B cell (primary cell): ENCODE measurements around the gene TNFRSF13B. TPM values are rescaled to one million over a fixed set of nuclear protein-coding genes. Genes with fewer than 3 reads are reported as not detected.

ENCODE experiments used
- ATAC-seq: fragments of 200-7000 bp; cut with Tn5 transposase; one replicate; pipeline ENCODE4 v1.10.0; 2021; ENCODE audit warnings: low read depth, mild to moderate bottlenecking, moderate number of reproducible peaks, moderate library complexity
- CTCF ChIA-PET: fragments of 350-600 bp; sonication (Branson Sonifier 250); formaldehyde crosslinking; loops from one replicate; lab custom pipeline; 2021; ENCODE audit warnings: antibody characterized with exemption, inconsistent platforms; lab: Charles Lee
- POLR2A ChIA-PET: fragments of 350-600 bp; sonication (Branson Sonifier 250); formaldehyde crosslinking; loops from one replicate; lab custom pipeline; 2021; ENCODE audit warnings: antibody characterized with exemption; lab: Charles Lee
- DNase-seq: peaks from one replicate; pipeline ENCODE4 v3.0.0; 2013
- H2AFZ ChIP-seq: 2 replicates; pipeline ENCODE4 v1.6.1; 2012; ENCODE audit warnings: mild to moderate bottlenecking, low read depth, low read length; ENCODE audit not compliant: insufficient read depth, poor library complexity, severe bottlenecking
- H3K27ac ChIP-seq, 2 donors: 1 replicate in 1 of 2; 2 replicates in 1 of 2; pipeline ENCODE4 v1.5.1; 2012 to 2013; ENCODE audit warnings: low read length in 2 of 2, mild to moderate bottlenecking in 2 of 2, moderate library complexity in 1 of 2
- H3K27me3 ChIP-seq, 4 experiments: fragments of 200-600 bp in 1 of 4; sonication (generic) in 1 of 4; replicated peaks in 1 of 4; 1 replicate in 2 of 4; 2 replicates in 2 of 4; pipeline versions ENCODE4 v1.6.1 to v1.7.0; 2013 to 2016; ENCODE audit warnings: low read length in 3 of 4, mild to moderate bottlenecking in 2 of 4, mixed read lengths in 1 of 4, moderate library complexity in 1 of 4; ENCODE audit not compliant: insufficient read depth in 4 of 4, control insufficient read depth in 3 of 4; ENCODE audit errors: control extremely low read depth in 1 of 4
- H3K36me3 ChIP-seq, 2 experiments: replicated peaks in 1 of 2; 1 replicate in 1 of 2; 2 replicates in 1 of 2; pipeline versions ENCODE4 v1.6.1 to v1.7.1; 2013; ENCODE audit warnings: low read length in 1 of 2; ENCODE audit not compliant: insufficient read depth in 2 of 2, control insufficient read depth in 1 of 2; ENCODE audit errors: control extremely low read depth in 1 of 2, extremely low read depth in 1 of 2
- H3K4me1 ChIP-seq, 2 donors: fragments of 200-600 bp in 1 of 2; sonication (generic) in 1 of 2; 1 replicate in 1 of 2; 2 replicates in 1 of 2; pipeline versions ENCODE4 v1.5.1 to v1.6.1; 2013 to 2017; ENCODE audit warnings: low read length in 2 of 2; ENCODE audit not compliant: control insufficient read depth in 2 of 2, insufficient read depth in 2 of 2
- H3K4me2 ChIP-seq: replicated peaks from 2 replicates; pipeline ENCODE3; 2012; ENCODE audit warnings: mild to moderate bottlenecking, low read depth, low read length; ENCODE audit not compliant: poor library complexity, severe bottlenecking
- H3K4me3 ChIP-seq, 5 experiments: fragments of 200-600 bp in 1 of 5; sonication (generic) in 1 of 5; 1 replicate in 3 of 5; 2 replicates in 2 of 5; pipeline versions ENCODE4 v1.5.1 to v1.7.0; 2011 to 2016; ENCODE audit warnings: low read length in 4 of 5, mild to moderate bottlenecking in 4 of 5, low read depth in 2 of 5, control low read depth in 1 of 5, moderate library complexity in 1 of 5; ENCODE audit not compliant: insufficient read depth in 1 of 5; ENCODE audit errors: control extremely low read depth in 1 of 5, extremely low read depth in 1 of 5
- H3K79me2 ChIP-seq: fragments of 200-600 bp; sonication (generic); one replicate; pipeline ENCODE4 v1.6.0; 2016; ENCODE audit warnings: low read length; ENCODE audit not compliant: control insufficient read depth, insufficient read depth
- H3K9ac ChIP-seq: fragments of 200-600 bp; sonication (generic); 2 replicates; pipeline ENCODE4 v1.6.1; 2017; ENCODE audit warnings: mild to moderate bottlenecking, low read length, moderate library complexity
- H3K9me3 ChIP-seq, 3 donors: one replicate each; pipeline versions ENCODE4 v1.6.1 to v1.7.1; 2013; ENCODE audit warnings: low read length in 2 of 3; ENCODE audit not compliant: control insufficient read depth in 2 of 3, insufficient read depth in 1 of 3; ENCODE audit errors: control extremely low read depth in 1 of 3
- H4K20me1 ChIP-seq: 2 replicates; pipeline ENCODE4 v1.6.0; 2012; ENCODE audit warnings: mild to moderate bottlenecking, low read length; ENCODE audit not compliant: insufficient read depth, control insufficient read depth, poor library complexity, severe bottlenecking
- H3K27ac Mint-ChIP-seq: one replicate; pipeline ENCODE4 v1.8.0; 2021; ENCODE audit warnings: mixed read lengths
- H3K27me3 Mint-ChIP-seq: one replicate; pipeline ENCODE4 v1.8.0; 2021; ENCODE audit warnings: mixed read lengths
- H3K4me1 Mint-ChIP-seq: one replicate; pipeline ENCODE4 v1.8.0; 2021; ENCODE audit warnings: mixed read lengths
- H3K4me3 Mint-ChIP-seq: one replicate; pipeline ENCODE4 v1.8.0; 2021; ENCODE audit warnings: mixed read lengths
- H3K9me3 Mint-ChIP-seq: one replicate; pipeline ENCODE4 v1.8.0; 2022; ENCODE audit warnings: mixed read lengths; ENCODE audit not compliant: insufficient read depth
- CTCF ChIP-seq: fragments of 200-600 bp; IDR thresholded peaks from one replicate; pipeline ENCODE4 v1.8.0; 2022; ENCODE audit warnings: antibody characterized with exemption, mild to moderate bottlenecking
- EZH2 ChIP-seq: IDR thresholded peaks from 2 replicates; pipeline ENCODE4 v1.6.1; 2012; ENCODE audit warnings: borderline replicate concordance, low read depth, mild to moderate bottlenecking, moderate library complexity, low read length; ENCODE audit not compliant: insufficient read depth, poor library complexity, severe bottlenecking
- WGBS: methylation state at CpG from one replicate; pipeline ENCODE4 v1.1.5; 2013; ENCODE audit warnings: missing lambda C conversion rate; ENCODE audit not compliant: insufficient coverage; 5-methylcytosine and 5-hydroxymethylcytosine counted together
- intact Hi-C: fragments of 100-400 bp; cut with micrococcal nuclease; formaldehyde crosslinking; loops from one replicate; pipeline ENCODE4 v1.10.0; 2022
- polyA plus RNA-seq: library from polyadenylated mRNA; depleted of rRNA; stranded (reverse); fragments of >200 nt; gene quantifications from 2 replicates; pipeline ENCODE4 v1.2.3, GENCODE V29; 2012
- total RNA-seq, 2 donors: library from RNA; stranded (reverse); fragments of 120-200 nt in 1 of 2; gene quantifications; 1 replicate in 1 of 2; 2 replicates in 1 of 2; pipeline versions ENCODE4 v1.2.3 to v1.2.4, GENCODE V29; 2013 to 2022

TNFRSF13B gene
- total and polyA plus RNA-seq, 2 donors (not counting 1 experiment from before 2014, with no cell fraction given): 74.5 to 219 TPM

- H3K4me2 ChIP-seq: peak overlapping the region; percentile 79
Measured at GRCh38 chr17:16989230-16989952, 17.5 kb upstream of the TNFRSF13B start.

More at GRCh38 chr17:16989230-16989952, 17.5 kb upstream of the TNFRSF13B start:
- no peaks in the 10 kb centered on the region for H3K79me2 ChIP-seq
- no peak for TF ChIP-seq CTCF
- TF ChIP-seq EZH2: no peak
- DNase-seq (peak; percentile 82), ATAC-seq (peak; percentile 14)
- Mint-ChIP-seq H3K4me1 (peaks cover 70% of the 10 kb centered on the region), H3K9me3 (no peaks in the 10 kb centered on the region), H3K27me3 (no peaks in the 10 kb centered on the region), H3K27ac (peak overlapping the region; percentile 98), H3K4me3 (peak overlapping the region; percentile 85)
- no peaks in the 10 kb centered on the region for H3K36me3 ChIP-seq
- CTCF ChIA-PET: interaction anchor here (0.7 to 17.6 kb wide), 11 partner anchors 11 to 77 kb away, joined by 3 to 317 read pairs (median 5); partner anchors contain the start of gene TNFRSF13B
- H3K9me3 ChIP-seq: peaks cover 0 to 1% (median 0%) of the 10 kb centered on the region in 3 donors
- intact Hi-C loops: loop anchor here (5.0 kb wide), 1 partner anchor 53 kb away; the partner anchor contains the start of gene MPRIP
- no peaks in the 10 kb centered on the region for H3K27me3 ChIP-seq
- H3K9ac ChIP-seq: peak overlapping the region; percentile 62
- peak overlapping the region; percentile 13 for H2AFZ ChIP-seq
- H3K27ac ChIP-seq: peak overlapping the region; percentile 91 to 98
- POLR2A ChIA-PET: interaction anchor here (0.6 to 4.7 kb wide), 4 partner anchors 10 to 56 kb away, joined by 3 to 69 read pairs (median 26); partner anchors contain the start of gene TNFRSF13B
- H3K4me3 ChIP-seq: peak overlapping the region in 4 of 5 experiments; percentile 35 to 58 (median 53)
- no peaks in the 10 kb centered on the region for H4K20me1 ChIP-seq
- 29% methylated on average over 8 of the region's 12 CpGs for WGBS
- H3K4me1 ChIP-seq: peaks cover 53 to 64% of the 10 kb centered on the region in 2 donors
